Measurements from ENCODE around the gene MRTFB. TPM values are rescaled to one million over a fixed set of nuclear protein-coding genes. Genes with fewer than 3 reads are reported as not detected.

MRTFB gene
- total RNA-seq, 1 experiment from 2014 or later: 67.3 TPM

GRCh38 chr16:14252860-14253259, 181.7 kb downstream of the MRTFB start:
- peaks cover 54% of the 10 kb centered on the region for H3K36me3 Mint-ChIP-seq (ENCODE audit: insufficient read depth, unreplicated experiment)
- BruUV-seq (replicated peaks): no TSS peak
- no peak for DNase-seq
- no peaks in the 10 kb centered on the region for H3K9me3 Mint-ChIP-seq (ENCODE audit: low read depth, unreplicated experiment)
- TF ChIP-seq CTCF (IDR thresholded peaks at IDR 0.05; ENCODE audit: unreplicated experiment): no peak
- H3K27ac Mint-ChIP-seq (ENCODE audit: unreplicated experiment): no peak overlapping the region
- CTCF ChIA-PET: no interaction called here
- no peak overlapping the region for H3K4me3 Mint-ChIP-seq (ENCODE audit: low read depth, unreplicated experiment)
- no peaks in the 10 kb centered on the region for H3K27me3 Mint-ChIP-seq (ENCODE audit: unreplicated experiment)
- intact Hi-C loops (cut with micrococcal nuclease; ENCODE audit: unreplicated experiment): no loop called here
- H3K4me1 Mint-ChIP-seq (ENCODE audit: low read depth, unreplicated experiment): no peaks in the 10 kb centered on the region

- no TSS peak for BruUV-seq (replicated peaks)
- Mint-ChIP-seq H3K27ac (ENCODE audit: unreplicated experiment) (no peak overlapping the region), H3K27me3 (ENCODE audit: unreplicated experiment) (no peaks in the 10 kb centered on the region), H3K9me3 (ENCODE audit: low read depth, unreplicated experiment) (no peaks in the 10 kb centered on the region), H3K36me3 (ENCODE audit: insufficient read depth, unreplicated experiment) (peaks cover 31% of the 10 kb centered on the region), H3K4me1 (ENCODE audit: low read depth, unreplicated experiment) (no peaks in the 10 kb centered on the region), H3K4me3 (ENCODE audit: low read depth, unreplicated experiment) (no peak overlapping the region)
- TF ChIP-seq CTCF (IDR thresholded peaks at IDR 0.05; ENCODE audit: unreplicated experiment): no peak
- intact Hi-C loops (cut with micrococcal nuclease; ENCODE audit: unreplicated experiment): no loop called here
- no peak for DNase-seq
- CTCF ChIA-PET: no interaction called here
Measured at GRCh38 chr16:14263011-14263410, 191.9 kb downstream of the MRTFB start.

- Mint-ChIP-seq H3K36me3 (ENCODE audit: insufficient read depth, unreplicated experiment) (peaks cover 26% of the 10 kb centered on the region), H3K9me3 (ENCODE audit: low read depth, unreplicated experiment) (no peaks in the 10 kb centered on the region)
- no peak for TF ChIP-seq CTCF (IDR thresholded peaks at IDR 0.05; ENCODE audit: unreplicated experiment)
Measured at GRCh38 chr16:14263769-14264168, 192.7 kb downstream of the MRTFB start.

GRCh38 chr16:14264327-14264943, 193.3 kb downstream of the MRTFB start:
- no peaks in the 10 kb centered on the region for H3K4me1 Mint-ChIP-seq (ENCODE audit: low read depth, unreplicated experiment)
- intact Hi-C loops (cut with micrococcal nuclease; ENCODE audit: unreplicated experiment): no loop called here
- peaks cover 26% of the 10 kb centered on the region for H3K36me3 Mint-ChIP-seq (ENCODE audit: insufficient read depth, unreplicated experiment)
- no peak overlapping the region for H3K27ac Mint-ChIP-seq (ENCODE audit: unreplicated experiment)
- TF ChIP-seq CTCF (IDR thresholded peaks at IDR 0.05; ENCODE audit: unreplicated experiment): no peak
- CTCF ChIA-PET: no interaction called here
- H3K27me3 Mint-ChIP-seq (ENCODE audit: unreplicated experiment): no peaks in the 10 kb centered on the region
- BruUV-seq (replicated peaks): no TSS peak
- no peaks in the 10 kb centered on the region for H3K9me3 Mint-ChIP-seq (ENCODE audit: low read depth, unreplicated experiment)
- no peak overlapping the region for H3K4me3 Mint-ChIP-seq (ENCODE audit: low read depth, unreplicated experiment)
- DNase-seq: no peak

More at GRCh38 chr16:14263769-14264168, 192.7 kb downstream of the MRTFB start:
- no peaks in the 10 kb centered on the region for H3K4me1 Mint-ChIP-seq (ENCODE audit: low read depth, unreplicated experiment)
- CTCF ChIA-PET: no interaction called here
- no TSS peak for BruUV-seq (replicated peaks)
- no peak overlapping the region for H3K27ac Mint-ChIP-seq (ENCODE audit: unreplicated experiment)
- no peaks in the 10 kb centered on the region for H3K27me3 Mint-ChIP-seq (ENCODE audit: unreplicated experiment)
- intact Hi-C loops (cut with micrococcal nuclease; ENCODE audit: unreplicated experiment): no loop called here
- DNase-seq: no peak
- no peak overlapping the region for H3K4me3 Mint-ChIP-seq (ENCODE audit: low read depth, unreplicated experiment)
